HL-60 (cell line): ENCODE measurements around the gene DTX4.

Source experiments
- POLR2AphosphoS5 ChIP-seq: IDR thresholded peaks from 2 replicates; pipeline ENCODE4 v1.6.1; 2012; ENCODE audit warnings: low read depth
- TF ChIP-seq, protein P1 (sequence below): IDR thresholded peaks from one replicate; pipeline ENCODE4 v1.5.1; 2011; ENCODE audit warnings: low read length, control low read depth, inconsistent platforms; ENCODE audit not compliant: insufficient read depth

DNA sequence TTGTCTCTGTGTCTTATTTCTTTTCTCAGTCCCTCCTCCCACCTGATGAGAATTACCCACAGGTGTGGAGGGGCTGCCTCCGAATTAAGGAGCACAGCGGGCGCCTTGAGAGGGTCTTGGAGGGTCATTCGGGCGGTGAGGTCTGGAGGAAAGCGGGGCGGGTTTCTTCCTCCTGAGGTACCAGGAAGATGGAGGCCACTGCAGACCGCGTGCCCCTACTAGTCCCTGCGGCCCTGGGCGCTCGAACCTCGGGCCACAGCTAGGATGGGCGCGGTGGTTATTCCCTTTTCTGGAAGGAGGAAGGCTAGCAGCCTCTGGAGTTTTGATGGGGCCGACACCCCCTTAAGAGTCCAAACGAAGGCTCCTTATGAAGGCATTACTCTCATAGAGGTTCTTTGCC, 34.7 kb upstream of the DTX4 start:
- no peak for TF ChIP-seq POLR2AphosphoS5
- TF ChIP-seq, protein P1, sequence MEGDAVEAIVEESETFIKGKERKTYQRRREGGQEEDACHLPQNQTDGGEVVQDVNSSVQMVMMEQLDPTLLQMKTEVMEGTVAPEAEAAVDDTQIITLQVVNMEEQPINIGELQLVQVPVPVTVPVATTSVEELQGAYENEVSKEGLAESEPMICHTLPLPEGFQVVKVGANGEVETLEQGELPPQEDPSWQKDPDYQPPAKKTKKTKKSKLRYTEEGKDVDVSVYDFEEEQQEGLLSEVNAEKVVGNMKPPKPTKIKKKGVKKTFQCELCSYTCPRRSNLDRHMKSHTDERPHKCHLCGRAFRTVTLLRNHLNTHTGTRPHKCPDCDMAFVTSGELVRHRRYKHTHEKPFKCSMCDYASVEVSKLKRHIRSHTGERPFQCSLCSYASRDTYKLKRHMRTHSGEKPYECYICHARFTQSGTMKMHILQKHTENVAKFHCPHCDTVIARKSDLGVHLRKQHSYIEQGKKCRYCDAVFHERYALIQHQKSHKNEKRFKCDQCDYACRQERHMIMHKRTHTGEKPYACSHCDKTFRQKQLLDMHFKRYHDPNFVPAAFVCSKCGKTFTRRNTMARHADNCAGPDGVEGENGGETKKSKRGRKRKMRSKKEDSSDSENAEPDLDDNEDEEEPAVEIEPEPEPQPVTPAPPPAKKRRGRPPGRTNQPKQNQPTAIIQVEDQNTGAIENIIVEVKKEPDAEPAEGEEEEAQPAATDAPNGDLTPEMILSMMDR = no peak
